ENCODE results near the gene PRRC1.

DNA sequence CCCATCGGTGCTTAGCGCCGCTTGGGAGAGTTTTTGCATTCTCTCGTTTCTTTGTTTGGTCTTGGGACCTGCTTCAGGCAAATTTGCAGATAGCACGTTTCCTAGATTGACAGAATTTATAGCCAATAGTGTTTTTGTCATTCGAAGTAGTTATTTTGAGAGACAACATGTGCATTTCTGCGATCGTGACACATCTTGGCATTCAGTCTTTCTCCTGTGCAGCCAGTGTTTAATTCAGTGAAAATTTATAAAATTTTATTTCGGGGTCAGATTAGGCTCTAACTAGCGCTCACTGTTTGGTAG, 830 bp downstream of the PRRC1 start:
- TF ChIP-seq, protein P1, sequence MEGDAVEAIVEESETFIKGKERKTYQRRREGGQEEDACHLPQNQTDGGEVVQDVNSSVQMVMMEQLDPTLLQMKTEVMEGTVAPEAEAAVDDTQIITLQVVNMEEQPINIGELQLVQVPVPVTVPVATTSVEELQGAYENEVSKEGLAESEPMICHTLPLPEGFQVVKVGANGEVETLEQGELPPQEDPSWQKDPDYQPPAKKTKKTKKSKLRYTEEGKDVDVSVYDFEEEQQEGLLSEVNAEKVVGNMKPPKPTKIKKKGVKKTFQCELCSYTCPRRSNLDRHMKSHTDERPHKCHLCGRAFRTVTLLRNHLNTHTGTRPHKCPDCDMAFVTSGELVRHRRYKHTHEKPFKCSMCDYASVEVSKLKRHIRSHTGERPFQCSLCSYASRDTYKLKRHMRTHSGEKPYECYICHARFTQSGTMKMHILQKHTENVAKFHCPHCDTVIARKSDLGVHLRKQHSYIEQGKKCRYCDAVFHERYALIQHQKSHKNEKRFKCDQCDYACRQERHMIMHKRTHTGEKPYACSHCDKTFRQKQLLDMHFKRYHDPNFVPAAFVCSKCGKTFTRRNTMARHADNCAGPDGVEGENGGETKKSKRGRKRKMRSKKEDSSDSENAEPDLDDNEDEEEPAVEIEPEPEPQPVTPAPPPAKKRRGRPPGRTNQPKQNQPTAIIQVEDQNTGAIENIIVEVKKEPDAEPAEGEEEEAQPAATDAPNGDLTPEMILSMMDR (IDR thresholded peaks at IDR 0.05), result no peak
- no peak for TF ChIP-seq POLR2A (IDR thresholded peaks at IDR 0.05)
